ENCODE data around the gene SPTBN2. TPM values are rescaled to one million over a fixed set of nuclear protein-coding genes. Genes with fewer than 3 reads are reported as not detected.

Gene SPTBN2
- total RNA-seq, 1 experiment from 2014 or later = 18.5 TPM

GRCh38 chr11:66639066-66639813 is 89.8 kb downstream of the SPTBN2 start:
- H3K4me1 ChIP-seq (ENCODE audit: control insufficient read depth in 1 of 2, insufficient read depth in 2 of 2, low read length in 2 of 2) = peaks cover 4 to 29% of the 10 kb centered on the region in 2 experiments
- no peak overlapping the region for H2AFZ ChIP-seq (ENCODE audit: low read depth, low read length, poor library complexity, severe bottlenecking)
- H3K36me3 ChIP-seq (ENCODE audit: control insufficient read depth in 1 of 2, insufficient read depth in 2 of 2, low read length in 2 of 2) = peaks cover 41 to 55% of the 10 kb centered on the region in 2 experiments
- ATAC-seq (no peak), DNase-seq (ENCODE audit: low read depth, low spot score) (no peak)
- TSS peak; percentile 57 for BruUV-seq (replicated peaks)
- H3K9ac ChIP-seq (ENCODE audit: low read length) = peak overlapping the region; percentile 92
- TF ChIP-seq POLR2AphosphoS5 (IDR thresholded peaks at IDR 0.05; ENCODE audit: low read depth, low read length) = no peak
- no peak for TF ChIP-seq EZH2phosphoT487 (IDR thresholded peaks at IDR 0.05; ENCODE audit: borderline replicate concordance)
- TF ChIP-seq ZNF274 (IDR thresholded peaks at IDR 0.05; ENCODE audit: low read depth, low read length) = no peak
- TF ChIP-seq SIN3A (IDR thresholded peaks at IDR 0.05; ENCODE audit: low read depth) = no peak
- TF ChIP-seq TCF7L2 (IDR thresholded peaks at IDR 0.05; ENCODE audit: borderline replicate concordance, extremely low read depth, insufficient read depth, insufficient read length) = no peak
- no peak for TF ChIP-seq EGR1 (IDR thresholded peaks at IDR 0.05; ENCODE audit: low read depth)
- no peak for TF ChIP-seq EZH2 (IDR thresholded peaks at IDR 0.05)
- TF ChIP-seq, protein P1, sequence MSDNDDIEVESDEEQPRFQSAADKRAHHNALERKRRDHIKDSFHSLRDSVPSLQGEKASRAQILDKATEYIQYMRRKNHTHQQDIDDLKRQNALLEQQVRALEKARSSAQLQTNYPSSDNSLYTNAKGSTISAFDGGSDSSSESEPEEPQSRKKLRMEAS (IDR thresholded peaks at IDR 0.05) = no peak
- no peak for TF ChIP-seq CEBPB (IDR thresholded peaks at IDR 0.05; ENCODE audit: low read depth)
- H3K79me2 ChIP-seq (ENCODE audit: insufficient read depth, low read length) = peaks cover 98% of the 10 kb centered on the region
- H3K27me3 ChIP-seq (ENCODE audit: insufficient read depth, low read length) = no peaks in the 10 kb centered on the region
- ChIA-PET CTCF (no interaction called here), POLR2A (interaction anchor here (1.0 to 3.8 kb wide), 6 partner anchors 16 to 93 kb away, joined by 3 to 36 read pairs (median 7); partner anchors contain the start of genes CCDC87, CCS, RBM14 and RBM4B), RAD21 (ENCODE audit: low non-redundant PET in 1 of 2, low total read pairs in 2 of 2, uncharacterized antibody in 2 of 2, unreplicated experiment in 2 of 2) (no interaction called here)
- intact Hi-C loops (cut with micrococcal nuclease) = loop anchor here (1.0 kb wide), 1 partner anchor 23 kb away; the partner anchor contains the start of gene RBM14
- H3K4me3 ChIP-seq (replicated peaks in 1 of 2; ENCODE audit: low read depth in 1 of 2, low read length in 2 of 2) = peak overlapping the region; percentile 82 to 89
- H3K9me2 ChIP-seq (ENCODE audit: insufficient read depth) = no peaks in the 10 kb centered on the region
- peaks cover 45% of the 10 kb centered on the region for H4K20me1 ChIP-seq (ENCODE audit: insufficient read depth)
- peak overlapping the region; percentile 83 for H3K4me2 ChIP-seq (ENCODE audit: low read length)
- H3K27ac ChIP-seq (ENCODE audit: low read depth, low read length) = peak overlapping the region; percentile 66
- H3K9me3 ChIP-seq (ENCODE audit: control insufficient read depth in 1 of 2, insufficient read depth in 1 of 2, low read depth in 1 of 2, low read length in 2 of 2) = no peaks in the 10 kb centered on the region

Data from HCT116 (cell line).